SK-N-SH (cell line): ENCODE measurements around the gene BCL2A1. TPM values are rescaled to one million over a fixed set of nuclear protein-coding genes. Genes with fewer than 3 reads are reported as not detected.
"Not testable (repeated sequence)": the region's sequence is repeated elsewhere in the genome, so short reads cannot be mapped to it uniquely, and the experiment has no call there.

ENCODE experiments used
- CTCF ChIA-PET: fragments of 300-600, 350-600 bp; formaldehyde crosslinking; extraction: SDS; loops from one replicate; lab custom pipeline; 2021; lab: Yijun Ruan, JAX
- POLR2A ChIA-PET: fragments of 350-600 bp; sonication (Branson Sonifier 250); formaldehyde crosslinking; extraction: SDS; loops from one replicate; lab custom pipeline; 2020; ENCODE audit warnings: antibody characterized with exemption, inconsistent platforms; lab: Yijun Ruan, JAX
- DNase-seq: peaks from one replicate; pipeline ENCODE4 v3.0.0; 2012
- H2AFZ ChIP-seq: fragments of 200-600 bp; sonication (generic); 2 replicates; pipeline ENCODE4 v1.8.1; 2016; ENCODE audit warnings: antibody characterized with exemption, mild to moderate bottlenecking, low read depth
- H3F3A ChIP-seq: fragments of 200-600 bp; sonication (generic); replicated peaks from 2 replicates; pipeline ENCODE3; 2016; ENCODE audit warnings: antibody characterized with exemption, mild to moderate bottlenecking; ENCODE audit not compliant: insufficient read depth
- H3K27ac ChIP-seq, 2 experiments: fragments of 200-500 bp in 1 of 2; fragments of 200-600 bp in 1 of 2; sonication (Bioruptor generic) in 1 of 2; sonication (generic), shearing (Covaris generic) in 1 of 2; 2 replicates each; pipeline versions ENCODE4 v1.5.1 to v1.6.1; 2014 to 2016; ENCODE audit warnings: low read depth in 2 of 2, inconsistent platforms in 1 of 2, low read length in 1 of 2, mild to moderate bottlenecking in 1 of 2, mixed read lengths in 1 of 2
- H3K27me3 ChIP-seq: fragments of 200-600 bp; sonication (generic), shearing (Covaris generic); 2 replicates; pipeline ENCODE4 v1.6.1; 2016; ENCODE audit warnings: mixed run types; ENCODE audit not compliant: insufficient read depth
- H3K36me3 ChIP-seq, 2 experiments: fragments of 200-500 bp in 1 of 2; fragments of 200-600 bp in 1 of 2; sonication (Bioruptor generic) in 1 of 2; sonication (generic) in 1 of 2; replicated peaks in 1 of 2; 2 replicates each; pipeline versions ENCODE3 to v1.5.1; 2014 to 2016; ENCODE audit warnings: low read length in 1 of 2, mild to moderate bottlenecking in 1 of 2; ENCODE audit not compliant: insufficient read depth in 2 of 2, control insufficient read depth in 1 of 2
- H3K4me1 ChIP-seq, 2 experiments: fragments of 200-500 bp in 1 of 2; fragments of 200-600 bp in 1 of 2; sonication (Bioruptor generic) in 1 of 2; sonication (generic), shearing (Covaris generic) in 1 of 2; 2 replicates each; pipeline versions ENCODE4 v1.5.1 to v1.6.1; 2014 to 2016; ENCODE audit warnings: low read depth in 1 of 2, low read length in 1 of 2, mixed run types in 1 of 2; ENCODE audit not compliant: insufficient read depth in 2 of 2, control insufficient read depth in 1 of 2
- H3K4me2 ChIP-seq: fragments of 200-600 bp; sonication (generic), shearing (Covaris generic); 2 replicates; pipeline ENCODE4 v1.6.1; 2017; ENCODE audit warnings: mixed run types
- H3K4me3 ChIP-seq, 2 experiments: fragments of 200-500 bp in 1 of 2; fragments of 200-600 bp in 1 of 2; sonication (Bioruptor generic) in 1 of 2; sonication (generic), shearing (Covaris generic) in 1 of 2; 2 replicates each; pipeline versions ENCODE4 v1.5.1 to v1.8.1; 2014 to 2016; ENCODE audit warnings: low read depth in 2 of 2, inconsistent platforms in 1 of 2, low read length in 1 of 2, mild to moderate bottlenecking in 1 of 2, mixed read lengths in 1 of 2, moderate library complexity in 1 of 2
- H3K79me2 ChIP-seq: fragments of 200-600 bp; sonication (generic); 2 replicates; pipeline ENCODE4 v1.8.1; 2017; ENCODE audit warnings: mild to moderate bottlenecking; ENCODE audit not compliant: insufficient read depth
- H3K9ac ChIP-seq: fragments of 200-600 bp; sonication (generic); 2 replicates; pipeline ENCODE4 v1.6.1; 2017; ENCODE audit warnings: mixed run types
- H3K9me2 ChIP-seq: fragments of 200-600 bp; sonication (generic); 2 replicates; pipeline ENCODE4 v1.6.1; 2017; ENCODE audit warnings: mixed run types
- H3K9me3 ChIP-seq: fragments of 200-600 bp; sonication (generic); 2 replicates; pipeline ENCODE4 v1.6.1; 2017; ENCODE audit warnings: mixed run types, mild to moderate bottlenecking, moderate library complexity
- H4K20me1 ChIP-seq: fragments of 200-600 bp; sonication (generic); 2 replicates; pipeline ENCODE4 v1.6.1; 2017; ENCODE audit warnings: mild to moderate bottlenecking, mixed run types; ENCODE audit not compliant: insufficient read depth
- FOSL2 ChIP-seq: IDR thresholded peaks from 2 replicates; pipeline ENCODE4 v1.4.0; 2012; ENCODE audit warnings: low read depth, mild to moderate bottlenecking, moderate library complexity, borderline replicate concordance
- FOXJ3 ChIP-seq: sonication (generic); formaldehyde crosslinking; IDR thresholded peaks from 2 replicates; pipeline ENCODE4 v1.5.1; 2020; ENCODE audit warnings: mild to moderate bottlenecking, missing genetic modification reagents
- GABPA ChIP-seq: IDR thresholded peaks from 2 replicates; pipeline ENCODE4 v1.4.0; 2012; ENCODE audit warnings: low read depth, mild to moderate bottlenecking
- MAX ChIP-seq: IDR thresholded peaks from 2 replicates; pipeline ENCODE4 v1.4.0; 2012; ENCODE audit warnings: low read depth
- NFIC ChIP-seq: IDR thresholded peaks from 2 replicates; pipeline ENCODE4 v1.4.0; 2012; ENCODE audit warnings: borderline replicate concordance
- SIN3A ChIP-seq: IDR thresholded peaks from 2 replicates; pipeline ENCODE4 v1.6.1; 2012; ENCODE audit warnings: low read depth, mild to moderate bottlenecking, low read length, moderate library complexity, borderline replicate concordance
- TAF1 ChIP-seq: IDR thresholded peaks from 2 replicates; pipeline ENCODE4 v1.6.1; 2012; ENCODE audit warnings: low read depth, mild to moderate bottlenecking, low read length, moderate library complexity, borderline replicate concordance
- USF1 ChIP-seq: IDR thresholded peaks from 2 replicates; pipeline ENCODE4 v1.4.0; 2012; ENCODE audit warnings: low read depth, borderline replicate concordance
- USF2 ChIP-seq: fragments of 150-350 bp; IDR thresholded peaks from 2 replicates; pipeline ENCODE4 v1.6.1; 2017; ENCODE audit warnings: antibody characterized with exemption, low read length, low read depth, borderline replicate concordance
- YY1 ChIP-seq: IDR thresholded peaks from 2 replicates; pipeline ENCODE4 v1.4.0; 2012; ENCODE audit warnings: low read depth, mild to moderate bottlenecking
- whole genome bisulfite sequencing: methylation state at CpG from one replicate; pipeline ENCODE4 v1.1.6; 2017; ENCODE audit warnings: low lambda C conversion rate; 5-methylcytosine and 5-hydroxymethylcytosine counted together
- polyA plus RNA-seq, 3 experiments: library from polyadenylated mRNA; depleted of rRNA; stranded (reverse); fragments of >200 nt; gene quantifications; 2 replicates each; pipeline ENCODE4 v1.2.3, GENCODE V29; 2012

The BCL2A1 gene
- polyA plus RNA-seq, 1 of the 3 experiments (the other 2 are of a cell fraction): 0.08 TPM

- H2AFZ ChIP-seq, H3K36me3 ChIP-seq, H3K9me3 ChIP-seq, H3K27me3 ChIP-seq, H3K4me1 ChIP-seq, H3F3A ChIP-seq, H4K20me1 ChIP-seq, POLR2A ChIA-PET, H3K4me3 ChIP-seq, CTCF ChIA-PET, H3K79me2 ChIP-seq, H3K9ac ChIP-seq, H3K4me2 ChIP-seq, H3K9me2 ChIP-seq, DNase-seq, H3K27ac ChIP-seq: not testable (repeated sequence)
- WGBS: 46% methylated on average over 4 of the region's 7 CpGs
Measured at GRCh38 chr15:79935556-79936201, 35.3 kb downstream of the BCL2A1 start.

- Histone ChIP-seq H3K27ac (no peak overlapping the region), H3K27me3 (no peaks in the 10 kb centered on the region), H3K4me1 (no peaks in the 10 kb centered on the region), H3K4me3 (no peak overlapping the region)
- TF ChIP-seq NFIC: no peak
- no peak for TF ChIP-seq TAF1
- no peak for TF ChIP-seq FOSL2
- TF ChIP-seq FOXJ3 (CRISPR knock-in tag): no peak
- TF ChIP-seq USF1: no peak
- no peak for TF ChIP-seq USF2
- TF ChIP-seq, all 33 proteins: peak for 0
- no peak overlapping the region for H3K4me2 ChIP-seq
- POLR2A ChIA-PET: no interaction called here
- H3K36me3 ChIP-seq: no peaks in the 10 kb centered on the region
- 42% methylated on average over 3 of the region's 3 CpGs for WGBS
- DNase-seq: no peak
- no peaks in the 10 kb centered on the region for H3F3A ChIP-seq
- no peak overlapping the region for H3K9ac ChIP-seq
- H4K20me1 ChIP-seq: no peaks in the 10 kb centered on the region
- CTCF ChIA-PET: no interaction called here
- H3K9me3 ChIP-seq: no peaks in the 10 kb centered on the region
- H3K9me2 ChIP-seq: no peaks in the 10 kb centered on the region
- H2AFZ ChIP-seq: no peak overlapping the region
- no peaks in the 10 kb centered on the region for H3K79me2 ChIP-seq
Measured at GRCh38 chr15:79933231-79933630, 37.8 kb downstream of the BCL2A1 start.

- H3K9me2 ChIP-seq: no peaks in the 10 kb centered on the region
- CTCF ChIA-PET: interaction anchor here (0.9 kb wide), 1 partner anchor 30 kb away, joined by 3 read pairs; no protein-coding TSS in a partner anchor
- no peak overlapping the region for H3K27ac ChIP-seq
- 59% methylated on average over 5 of the region's 5 CpGs for WGBS
- no peak overlapping the region for H2AFZ ChIP-seq
- H3K27me3 ChIP-seq: no peaks in the 10 kb centered on the region
- no peaks in the 10 kb centered on the region for H4K20me1 ChIP-seq
- H3K4me3 ChIP-seq: no peak overlapping the region
- no peak for DNase-seq
- POLR2A ChIA-PET: no interaction called here
- H3K4me1 ChIP-seq: no peaks in the 10 kb centered on the region
- no peaks in the 10 kb centered on the region for H3F3A ChIP-seq
- H3K9ac ChIP-seq: no peak overlapping the region
- H3K79me2 ChIP-seq: no peaks in the 10 kb centered on the region
- TF ChIP-seq FOXJ3 (CRISPR knock-in tag): no peak
- no peak for TF ChIP-seq MAX
- TF ChIP-seq SIN3A: no peak
- no peak for TF ChIP-seq GABPA
- TF ChIP-seq YY1: no peak
- TF ChIP-seq TAF1: no peak
- H3K36me3 ChIP-seq: no peaks in the 10 kb centered on the region
- H3K4me2 ChIP-seq: no peak overlapping the region
- no peaks in the 10 kb centered on the region for H3K9me3 ChIP-seq
Measured at GRCh38 chr15:79932447-79932846, 38.5 kb downstream of the BCL2A1 start.
